ENCODE data around the gene SF3A1.

Gene SF3A1

GRCh38 chr22:30325065-30325720, 31.5 kb downstream of the SF3A1 start:
- H4K20me1 ChIP-seq (ENCODE audit: insufficient read depth), result no peaks in the 10 kb centered on the region
- no peaks in the 10 kb centered on the region for H3K27me3 ChIP-seq (ENCODE audit: insufficient read depth, low read depth)
- H2AFZ ChIP-seq (ENCODE audit: low read depth), result no peak overlapping the region
- H3K4me2 ChIP-seq, result peak overlapping the region; percentile 96
- peak overlapping the region; percentile 4; the same call in 1 of the 2 replicates for H3K9ac ChIP-seq
- H3K4me3 ChIP-seq (IDR thresholded peaks at IDR 0.05; ENCODE audit: insufficient read depth, low read depth, low read length), result no peak overlapping the region
- TF ChIP-seq, protein P1, sequence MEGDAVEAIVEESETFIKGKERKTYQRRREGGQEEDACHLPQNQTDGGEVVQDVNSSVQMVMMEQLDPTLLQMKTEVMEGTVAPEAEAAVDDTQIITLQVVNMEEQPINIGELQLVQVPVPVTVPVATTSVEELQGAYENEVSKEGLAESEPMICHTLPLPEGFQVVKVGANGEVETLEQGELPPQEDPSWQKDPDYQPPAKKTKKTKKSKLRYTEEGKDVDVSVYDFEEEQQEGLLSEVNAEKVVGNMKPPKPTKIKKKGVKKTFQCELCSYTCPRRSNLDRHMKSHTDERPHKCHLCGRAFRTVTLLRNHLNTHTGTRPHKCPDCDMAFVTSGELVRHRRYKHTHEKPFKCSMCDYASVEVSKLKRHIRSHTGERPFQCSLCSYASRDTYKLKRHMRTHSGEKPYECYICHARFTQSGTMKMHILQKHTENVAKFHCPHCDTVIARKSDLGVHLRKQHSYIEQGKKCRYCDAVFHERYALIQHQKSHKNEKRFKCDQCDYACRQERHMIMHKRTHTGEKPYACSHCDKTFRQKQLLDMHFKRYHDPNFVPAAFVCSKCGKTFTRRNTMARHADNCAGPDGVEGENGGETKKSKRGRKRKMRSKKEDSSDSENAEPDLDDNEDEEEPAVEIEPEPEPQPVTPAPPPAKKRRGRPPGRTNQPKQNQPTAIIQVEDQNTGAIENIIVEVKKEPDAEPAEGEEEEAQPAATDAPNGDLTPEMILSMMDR (conservative IDR thresholded peaks at IDR 0.05; ENCODE audit: low read depth, low read length), result no peak
- H3K4me1 ChIP-seq (ENCODE audit: low read depth, poor library complexity, severe bottlenecking), result peaks cover 48% of the 10 kb centered on the region
- H3K79me2 ChIP-seq (ENCODE audit: insufficient read depth, low read depth), result peaks cover 19% of the 10 kb centered on the region; the same call in 1 of the 2 replicates
- no peaks in the 10 kb centered on the region for H3K36me3 ChIP-seq (ENCODE audit: insufficient read depth)
- peak overlapping the region; percentile 46 for H3K27ac ChIP-seq

- Histone ChIP-seq H3K36me3 (ENCODE audit: insufficient read depth) (no peaks in the 10 kb centered on the region), H3K4me1 (ENCODE audit: low read depth, poor library complexity, severe bottlenecking) (peaks cover 48% of the 10 kb centered on the region), H3K79me2 (ENCODE audit: insufficient read depth, low read depth) (peaks cover 19% of the 10 kb centered on the region; the same call in 1 of the 2 replicates), H3K27ac (peak overlapping the region; percentile 46), H3K27me3 (ENCODE audit: insufficient read depth, low read depth) (no peaks in the 10 kb centered on the region), H2AFZ (ENCODE audit: low read depth) (no peak overlapping the region), H4K20me1 (ENCODE audit: insufficient read depth) (no peaks in the 10 kb centered on the region), H3K4me3 (IDR thresholded peaks at IDR 0.05; ENCODE audit: insufficient read depth, low read depth, low read length) (no peak overlapping the region), H3K9ac (peak overlapping the region; percentile 4; the same call in 1 of the 2 replicates), H3K4me2 (peak overlapping the region; percentile 96)
- TF ChIP-seq, protein P1 (conservative IDR thresholded peaks at IDR 0.05; ENCODE audit: low read depth, low read length), result no peak
Observed at GRCh38 chr22:30324014-30324730, 32.5 kb downstream of the SF3A1 start.

DNA sequence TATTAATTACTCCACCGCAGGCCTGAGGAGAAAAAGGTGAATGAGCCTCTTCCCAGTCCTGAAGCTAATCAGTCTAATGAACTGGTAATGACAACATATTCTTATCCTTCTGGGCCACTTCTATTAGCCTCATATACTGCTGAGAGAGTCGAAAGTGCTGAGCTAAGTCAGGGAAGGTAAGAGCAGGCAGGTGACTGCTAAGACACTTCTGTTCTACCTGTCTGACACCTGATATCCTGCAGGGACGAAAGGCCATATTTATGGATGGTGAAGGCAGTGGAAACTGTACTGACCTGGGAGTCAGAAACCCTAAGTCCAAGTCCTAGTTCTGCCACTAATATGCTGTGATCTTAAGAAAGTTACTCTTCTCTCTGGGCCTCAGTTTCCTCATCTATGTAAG, 33.4 kb downstream of the SF3A1 start:
- Histone ChIP-seq H3K4me3 (IDR thresholded peaks at IDR 0.05; ENCODE audit: insufficient read depth, low read depth, low read length) (no peak overlapping the region), H2AFZ (ENCODE audit: low read depth) (no peak overlapping the region), H3K79me2 (ENCODE audit: insufficient read depth, low read depth) (peaks cover 19% of the 10 kb centered on the region; the same call in 1 of the 2 replicates), H3K36me3 (ENCODE audit: insufficient read depth) (no peaks in the 10 kb centered on the region), H3K4me1 (ENCODE audit: low read depth, poor library complexity, severe bottlenecking) (peaks cover 46% of the 10 kb centered on the region), H3K9ac (no peak overlapping the region), H3K27ac (no peak overlapping the region), H3K27me3 (ENCODE audit: insufficient read depth, low read depth) (no peaks in the 10 kb centered on the region), H3K4me2 (no peak overlapping the region), H4K20me1 (ENCODE audit: insufficient read depth) (no peaks in the 10 kb centered on the region)
- TF ChIP-seq, protein P1 (conservative IDR thresholded peaks at IDR 0.05; ENCODE audit: low read depth, low read length), result no peak

- no peak overlapping the region for H3K4me3 ChIP-seq (IDR thresholded peaks at IDR 0.05; ENCODE audit: insufficient read depth, low read depth, low read length)
- H3K9ac ChIP-seq, result no peak overlapping the region
- H3K27ac ChIP-seq, result no peak overlapping the region
- H4K20me1 ChIP-seq (ENCODE audit: insufficient read depth), result no peaks in the 10 kb centered on the region
- peaks cover 43% of the 10 kb centered on the region for H3K4me1 ChIP-seq (ENCODE audit: low read depth, poor library complexity, severe bottlenecking)
- H3K36me3 ChIP-seq (ENCODE audit: insufficient read depth), result no peaks in the 10 kb centered on the region
- H3K27me3 ChIP-seq (ENCODE audit: insufficient read depth, low read depth), result no peaks in the 10 kb centered on the region
- H3K79me2 ChIP-seq (ENCODE audit: insufficient read depth, low read depth), result peaks cover 19% of the 10 kb centered on the region; the same call in 1 of the 2 replicates
- H2AFZ ChIP-seq (ENCODE audit: low read depth), result no peak overlapping the region
- no peak overlapping the region for H3K4me2 ChIP-seq
- TF ChIP-seq, protein P1 (conservative IDR thresholded peaks at IDR 0.05; ENCODE audit: low read depth, low read length), result no peak
Observed at GRCh38 chr22:30321461-30321860, 35.2 kb downstream of the SF3A1 start.

All from KMS-11 (cell line).